Stomach smooth muscle (tissue), 2 donors: ENCODE data around the gene ATAD3B.
"Not testable (repeated sequence)": the region's sequence is repeated elsewhere in the genome, so short reads cannot be mapped to it uniquely, and the experiment has no call there.

ENCODE experiments used
- H3K27ac ChIP-seq: one replicate; pipeline ENCODE4 v1.7.0; 2013; ENCODE audit warnings: mild to moderate bottlenecking, low read length, inconsistent platforms
- H3K27me3 ChIP-seq, 2 donors: one replicate each; pipeline ENCODE4 v1.7.0; 2013; ENCODE audit warnings: low read length in 2 of 2; ENCODE audit not compliant: insufficient read depth in 2 of 2, control insufficient read depth in 1 of 2
- H3K36me3 ChIP-seq, 2 donors: one replicate each; pipeline ENCODE4 v1.7.0; 2013; ENCODE audit warnings: low read length in 2 of 2; ENCODE audit not compliant: control insufficient read depth in 2 of 2, insufficient read depth in 2 of 2
- H3K4me1 ChIP-seq: one replicate; pipeline ENCODE4 v1.7.0; 2013; ENCODE audit warnings: low read length; ENCODE audit not compliant: control insufficient read depth, insufficient read depth
- H3K4me3 ChIP-seq, 2 donors: one replicate each; pipeline ENCODE4 v1.7.0; 2013; ENCODE audit warnings: low read length in 2 of 2
- H3K9ac ChIP-seq, 2 donors: one replicate each; pipeline ENCODE4 v1.7.0; 2013; ENCODE audit warnings: low read length in 2 of 2, mild to moderate bottlenecking in 1 of 2
- H3K9me3 ChIP-seq, 2 donors: one replicate each; pipeline ENCODE4 v1.7.0; 2013; ENCODE audit warnings: low read length in 2 of 2; ENCODE audit not compliant: control insufficient read depth in 2 of 2
- donor health status: healthy.
- donor health status: Pancreatic carcinoma.

The ATAD3B gene

GRCh38 chr1:1528301-1529267, 57.0 kb downstream of the ATAD3B start:
- Histone ChIP-seq H3K9me3 (peaks cover 3% of the 10 kb centered on the region in 2 donors), H3K9ac (no peak overlapping the region), H3K4me3 (no peak overlapping the region), H3K27ac (no peak overlapping the region), H3K36me3 (peaks cover 0 to 8% of the 10 kb centered on the region in 2 donors), H3K27me3 (no peaks in the 10 kb centered on the region), H3K4me1 (no peaks in the 10 kb centered on the region)

GRCh38 chr1:1529321-1529720, 57.8 kb downstream of the ATAD3B start:
- Histone ChIP-seq H3K9me3 (peaks cover 3% of the 10 kb centered on the region in 2 donors), H3K4me3 (no peak overlapping the region), H3K27me3 (no peaks in the 10 kb centered on the region), H3K27ac (no peak overlapping the region), H3K9ac (no peak overlapping the region), H3K4me1 (no peaks in the 10 kb centered on the region), H3K36me3 (peaks cover 0 to 8% of the 10 kb centered on the region in 2 donors)

- H3K36me3 ChIP-seq = peaks cover 0 to 8% of the 10 kb centered on the region in 2 donors
- no peak overlapping the region for H3K27ac ChIP-seq
- H3K9me3 ChIP-seq = peaks cover 3% of the 10 kb centered on the region in 2 donors
- H3K4me1 ChIP-seq = no peaks in the 10 kb centered on the region
- no peak overlapping the region for H3K9ac ChIP-seq
- H3K27me3 ChIP-seq = no peaks in the 10 kb centered on the region
- no peak overlapping the region for H3K4me3 ChIP-seq
Measured at GRCh38 chr1:1529936-1530335, 58.4 kb downstream of the ATAD3B start.

- Histone ChIP-seq H3K9me3 (peaks cover 3% of the 10 kb centered on the region in 2 donors), H3K27me3 (no peaks in the 10 kb centered on the region), H3K4me3 (no peak overlapping the region), H3K27ac (no peak overlapping the region), H3K4me1 (no peaks in the 10 kb centered on the region), H3K9ac (no peak overlapping the region), H3K36me3 (peaks cover 0 to 6% of the 10 kb centered on the region in 2 donors)
Measured at GRCh38 chr1:1531947-1532346, 60.4 kb downstream of the ATAD3B start.

- not testable (repeated sequence) for H3K4me1 ChIP-seq, H3K36me3 ChIP-seq, H3K9ac ChIP-seq, H3K4me3 ChIP-seq, H3K27me3 ChIP-seq, H3K27ac ChIP-seq, H3K9me3 ChIP-seq
Measured at GRCh38 chr1:1533176-1533893, 61.8 kb downstream of the ATAD3B start.

- not testable (repeated sequence) for H3K4me3 ChIP-seq, H3K4me1 ChIP-seq, H3K9me3 ChIP-seq, H3K36me3 ChIP-seq, H3K27ac ChIP-seq, H3K9ac ChIP-seq, H3K27me3 ChIP-seq
Measured at GRCh38 chr1:1533894-1534291, 62.3 kb downstream of the ATAD3B start.

GRCh38 chr1:1534401-1535154, 63.0 kb downstream of the ATAD3B start:
- Histone ChIP-seq H3K27ac (no peak overlapping the region), H3K9ac (no peak overlapping the region), H3K4me1 (peaks cover 16% of the 10 kb centered on the region), H3K9me3 (peaks cover 3% of the 10 kb centered on the region in 2 donors), H3K4me3 (no peak overlapping the region), H3K27me3 (no peaks in the 10 kb centered on the region), H3K36me3 (peaks cover 0 to 5% of the 10 kb centered on the region in 2 donors)

GRCh38 chr1:1535201-1536018, 63.8 kb downstream of the ATAD3B start:
- Histone ChIP-seq H3K27ac (no peak overlapping the region), H3K9ac (no peak overlapping the region), H3K27me3 (no peaks in the 10 kb centered on the region), H3K4me3 (no peak overlapping the region), H3K4me1 (peaks cover 16% of the 10 kb centered on the region), H3K36me3 (peaks cover 0 to 4% of the 10 kb centered on the region in 2 donors), H3K9me3 (peaks cover 0 to 3% of the 10 kb centered on the region in 2 donors)

- Histone ChIP-seq H3K36me3 (peaks cover 0 to 4% of the 10 kb centered on the region in 2 donors), H3K27ac (no peak overlapping the region), H3K4me3 (no peak overlapping the region)
Measured at GRCh38 chr1:1536019-1536937, 64.7 kb downstream of the ATAD3B start.

More at GRCh38 chr1:1536019-1536937, 64.7 kb downstream of the ATAD3B start:
- H3K9ac ChIP-seq = no peak overlapping the region
- H3K27me3 ChIP-seq = no peaks in the 10 kb centered on the region
- peaks cover 0 to 3% of the 10 kb centered on the region in 2 donors for H3K9me3 ChIP-seq
- H3K4me1 ChIP-seq = peaks cover 23% of the 10 kb centered on the region
